Peyer's patch (tissue), 4 donors: ENCODE data around the gene CTSZ. TPM values are rescaled to one million over a fixed set of nuclear protein-coding genes. Genes with fewer than 3 reads are reported as not detected.

Experiments
- DNase-seq, 3 donors: peaks; one replicate each; pipeline ENCODE4 v3.0.0-alpha.2; 2017 to 2019
- H3K27ac ChIP-seq, 4 donors: fragments of 200-600 bp; sonication (generic); one replicate each; pipeline ENCODE4 v1.5.1; 2016 to 2019
- H3K27me3 ChIP-seq, 2 donors: fragments of 200-600 bp; sonication (generic); one replicate each; pipeline ENCODE4 v1.5.1; 2019
- H3K36me3 ChIP-seq, 3 donors: fragments of 200-600 bp; sonication (generic); one replicate each; pipeline ENCODE4 v1.5.1; 2016 to 2019
- H3K4me1 ChIP-seq, 4 donors: fragments of 200-600 bp; sonication (generic); one replicate each; pipeline ENCODE4 v1.5.1; 2016 to 2019
- H3K4me3 ChIP-seq, 4 donors: fragments of 200-600 bp; sonication (generic); 1 replicate in 3 of 4; 2 replicates in 1 of 4; pipeline ENCODE4 v1.5.1; 2016 to 2019; ENCODE audit warnings: mild to moderate bottlenecking in 1 of 4
- H3K9me3 ChIP-seq, 4 donors: fragments of 200-600 bp; sonication (generic); one replicate each; pipeline ENCODE4 v1.5.1; 2016 to 2019; ENCODE audit warnings: mild to moderate bottlenecking in 1 of 4
- CTCF ChIP-seq, 6 experiments: fragments of 450-650 bp in 4 of 6; fragments of 200-600 bp in 2 of 6; sonication (generic) in 1 of 6; IDR thresholded peaks; one replicate each; pipeline ENCODE4 v1.5.1; 2017 to 2019; ENCODE audit warnings: antibody characterized with exemption in 6 of 6, mild to moderate bottlenecking in 3 of 6, moderate library complexity in 1 of 6
- POLR2A ChIP-seq, 2 donors: fragments of 450-650 bp; IDR thresholded peaks; one replicate each; pipeline ENCODE4 v1.5.1; 2017; ENCODE audit warnings: antibody characterized with exemption in 2 of 2, mild to moderate bottlenecking in 2 of 2, moderate library complexity in 2 of 2
- total RNA-seq, 4 donors: library from RNA; depleted of rRNA; stranded (reverse); fragments of >200 nt; gene quantifications; one replicate each; pipeline ENCODE4 v1.1.0, GENCODE V29; 2016

CTSZ gene
- total RNA-seq, 4 donors from 2014 or later: 78.4 to 310 (median 274) TPM

- TF ChIP-seq CTCF (IDR thresholded peaks at IDR 0.05) (no peak), POLR2A (IDR thresholded peaks at IDR 0.05) (no peak)
- Histone ChIP-seq H3K27ac (peak overlapping the region in 1 of 4 donors; percentile 32), H3K4me3 (no peak overlapping the region), H3K36me3 (peaks cover 0 to 95% (median 0%) of the 10 kb centered on the region in 3 donors), H3K9me3 (no peaks in the 10 kb centered on the region), H3K4me1 (no peaks in the 10 kb centered on the region), H3K27me3 (no peaks in the 10 kb centered on the region)
- DNase-seq: peak in 1 of 3 donors; percentile 30
These were observed 12.5 kb downstream of the CTSZ start for GRCh38 chr20:58994390-58995159.

DNA sequence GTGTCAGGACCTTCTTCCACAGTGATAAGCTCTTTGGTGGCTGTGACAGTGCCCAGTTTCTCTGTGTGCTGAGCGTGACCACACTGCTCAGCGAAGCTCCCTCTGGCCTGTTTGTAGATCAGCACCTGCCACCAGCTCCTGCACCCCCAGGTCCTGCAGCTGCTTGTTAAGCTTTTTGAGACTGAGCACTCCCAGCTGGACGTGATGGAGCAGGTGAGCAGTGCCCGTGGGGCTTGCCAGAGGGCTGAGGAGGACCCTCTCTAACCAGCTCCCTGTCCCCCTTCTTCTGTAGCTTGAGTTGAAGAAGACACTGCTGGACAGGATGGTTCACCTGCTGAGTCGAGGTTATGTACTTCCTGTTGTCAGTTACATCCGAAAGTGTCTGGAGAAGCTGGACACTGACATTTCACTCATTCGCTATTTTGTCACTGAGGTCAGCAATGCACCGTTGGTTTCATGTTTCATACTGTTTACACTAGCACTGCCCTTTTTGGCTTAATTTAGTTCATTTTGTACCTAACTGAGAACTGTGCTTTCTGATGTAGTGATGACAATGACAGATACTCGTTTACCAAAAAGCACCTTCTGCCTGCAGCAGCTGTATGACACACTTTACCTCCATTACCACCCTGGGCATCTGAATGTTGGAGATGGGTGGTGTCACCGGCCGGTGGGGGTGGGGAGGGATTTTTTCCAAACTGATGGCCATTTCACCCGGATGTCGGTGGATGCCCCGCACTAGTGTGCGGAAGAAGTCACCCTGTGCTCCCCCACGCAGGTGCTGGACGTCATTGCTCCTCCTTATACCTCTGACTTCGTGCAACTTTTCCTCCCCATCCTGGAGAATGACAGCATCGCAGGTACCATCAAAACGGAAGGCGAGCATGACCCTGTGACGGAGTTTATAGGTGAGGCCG lies 13.5 kb downstream of the CTSZ start:
- H3K4me1 ChIP-seq: no peaks in the 10 kb centered on the region
- H3K36me3 ChIP-seq: peaks cover 0 to 95% (median 0%) of the 10 kb centered on the region in 3 donors
- TF ChIP-seq CTCF (IDR thresholded peaks at IDR 0.05) (no peak), POLR2A (IDR thresholded peaks at IDR 0.05) (no peak)
- no peak overlapping the region for H3K4me3 ChIP-seq
- no peaks in the 10 kb centered on the region for H3K9me3 ChIP-seq
- no peaks in the 10 kb centered on the region for H3K27me3 ChIP-seq
- H3K27ac ChIP-seq: peak overlapping the region in 2 of 4 donors; percentile 32 to 35
- peak in 1 of 3 donors; percentile 47 for DNase-seq

DNA sequence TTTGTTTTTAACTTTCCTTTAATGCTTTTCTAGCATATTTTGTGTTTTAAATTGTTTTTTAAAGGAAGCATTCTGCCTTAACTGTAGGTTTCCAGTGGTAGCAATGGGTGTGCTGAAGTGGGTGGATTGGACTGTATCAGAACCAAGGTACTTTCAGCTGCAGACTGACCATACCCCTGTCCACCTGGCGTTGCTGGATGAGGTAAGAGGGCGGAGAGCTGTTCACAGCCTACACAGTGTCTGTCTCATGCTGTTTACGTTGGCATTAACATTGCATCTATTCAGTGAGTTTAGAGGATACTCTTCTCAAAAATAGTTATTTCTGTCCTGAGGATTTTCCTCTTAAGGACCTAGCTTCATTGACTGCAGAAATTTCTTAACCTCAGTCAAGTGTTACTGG lies 14.1 kb downstream of the CTSZ start:
- H3K4me1 ChIP-seq: no peaks in the 10 kb centered on the region
- DNase-seq: peak in 1 of 3 donors; percentile 25
- no peak for TF ChIP-seq POLR2A (IDR thresholded peaks at IDR 0.05)
- TF ChIP-seq CTCF (IDR thresholded peaks at IDR 0.05): no peak
- H3K9me3 ChIP-seq: no peaks in the 10 kb centered on the region
- no peak overlapping the region for H3K4me3 ChIP-seq
- H3K27ac ChIP-seq: peak overlapping the region in 2 of 4 donors; percentile 32 to 35
- peaks cover 0 to 96% (median 0%) of the 10 kb centered on the region in 3 donors for H3K36me3 ChIP-seq
- no peaks in the 10 kb centered on the region for H3K27me3 ChIP-seq

GRCh38 chr20:58991715-58992114 lies 15.3 kb downstream of the CTSZ start:
- Histone ChIP-seq H3K4me3 (no peak overlapping the region), H3K4me1 (no peaks in the 10 kb centered on the region), H3K36me3 (peaks cover 0 to 96% (median 0%) of the 10 kb centered on the region in 3 donors), H3K27ac (no peak overlapping the region), H3K27me3 (no peaks in the 10 kb centered on the region), H3K9me3 (no peaks in the 10 kb centered on the region)
- TF ChIP-seq POLR2A (IDR thresholded peaks at IDR 0.05) (no peak), CTCF (IDR thresholded peaks at IDR 0.05) (no peak)
- peak in 1 of 3 donors; percentile 26 for DNase-seq

DNA sequence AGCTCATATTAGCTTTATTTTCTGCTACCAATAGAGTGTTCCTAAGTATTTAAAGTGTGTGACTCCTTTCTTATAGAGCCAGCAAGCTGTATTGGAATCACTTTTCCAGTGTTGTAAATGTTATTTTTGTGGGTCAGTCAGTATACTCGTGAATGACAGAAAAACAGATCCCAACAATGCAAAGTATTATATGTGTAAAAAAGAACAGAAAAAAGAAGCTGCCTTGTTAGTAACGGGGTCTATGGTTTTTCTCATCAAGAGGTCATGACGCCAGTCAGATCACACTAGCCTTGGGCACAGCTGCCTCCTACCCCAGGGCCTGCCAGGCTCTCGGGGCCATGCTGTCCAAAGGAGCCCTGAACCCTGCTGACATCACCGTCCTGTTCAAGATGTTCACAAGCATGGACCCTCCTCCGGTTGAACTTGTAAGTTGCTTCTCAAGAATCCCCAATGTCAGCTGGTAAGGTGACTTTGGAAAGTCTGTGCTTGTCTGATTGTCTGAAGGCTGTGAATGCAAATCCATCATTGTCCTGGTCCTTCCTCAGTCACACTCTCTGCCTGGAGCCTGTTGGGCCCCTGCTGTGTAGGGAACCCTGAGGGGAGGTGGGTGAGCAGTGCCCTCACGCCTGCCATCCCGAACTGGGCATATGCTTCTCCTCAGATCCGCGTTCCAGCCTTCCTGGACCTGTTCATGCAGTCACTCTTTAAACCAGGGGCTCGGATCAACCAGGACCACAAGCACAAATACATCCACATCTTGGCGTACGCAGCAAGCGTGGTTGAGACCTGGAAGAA lies 16.2 kb downstream of the CTSZ start:
- no peak overlapping the region for H3K4me3 ChIP-seq
- no peak overlapping the region for H3K27ac ChIP-seq
- H3K9me3 ChIP-seq: no peaks in the 10 kb centered on the region
- H3K4me1 ChIP-seq: no peaks in the 10 kb centered on the region
- peaks cover 0 to 94% (median 0%) of the 10 kb centered on the region in 3 donors for H3K36me3 ChIP-seq
- TF ChIP-seq POLR2A (IDR thresholded peaks at IDR 0.05) (no peak), CTCF (IDR thresholded peaks at IDR 0.05) (no peak)
- H3K27me3 ChIP-seq: no peaks in the 10 kb centered on the region
- peak in 1 of 3 donors; percentile 43 for DNase-seq
